22Rv1 (cell line): ENCODE data around the gene RASA3.

Source experiments
- CTCF ChIP-seq: fragments of 450-650 bp; IDR thresholded peaks from 2 replicates; pipeline ENCODE4 v1.5.1; 2017; ENCODE audit warnings: mild to moderate bottlenecking
- ZFX ChIP-seq: fragments of 450-650 bp; IDR thresholded peaks from 2 replicates; pipeline ENCODE4 v1.6.1; 2017; ENCODE audit warnings: antibody characterized with exemption, borderline replicate concordance

GRCh38 chr13:113962975-113963374, 169.4 kb downstream of the RASA3 start:
- no peak for TF ChIP-seq CTCF
- no peak for TF ChIP-seq ZFX
